ACC112 (cell line): ENCODE measurements around the gene SULT1A2.
"Not testable (repeated sequence)": the region's sequence is repeated elsewhere in the genome, so short reads cannot be mapped to it uniquely, and the experiment has no call there.

ENCODE experiments used
- H2AFZ ChIP-seq: fragments of 200-600 bp; sonication (generic); one replicate; pipeline ENCODE4 v1.6.0; 2017; ENCODE audit warnings: antibody characterized with exemption, low read length; ENCODE audit not compliant: unreplicated experiment
- H3K27ac ChIP-seq: fragments of 200-600 bp; sonication (generic); 2 replicates; pipeline ENCODE4 v1.5.1; 2014; ENCODE audit warnings: low read depth, mild to moderate bottlenecking, antibody characterized with exemption, low read length, moderate library complexity
- H3K27me3 ChIP-seq: fragments of 200-600 bp; sonication (generic); 2 replicates; pipeline ENCODE4 v1.6.1; 2014; ENCODE audit warnings: mild to moderate bottlenecking, antibody characterized with exemption, low read length, moderate library complexity, mixed read lengths; ENCODE audit not compliant: insufficient read depth
- H3K36me3 ChIP-seq: fragments of 200-600 bp; sonication (generic); 2 replicates; pipeline ENCODE4 v1.6.1; 2016; ENCODE audit warnings: mild to moderate bottlenecking, antibody characterized with exemption, low read length, moderate library complexity, mixed read lengths; ENCODE audit not compliant: insufficient read depth
- H3K4me1 ChIP-seq: fragments of 200-600 bp; sonication (generic); one replicate; pipeline ENCODE4 v1.6.1; 2016; ENCODE audit warnings: low read length, mixed read lengths; ENCODE audit not compliant: insufficient read depth, unreplicated experiment, control insufficient read depth
- H3K4me3 ChIP-seq: fragments of 200-600 bp; sonication (generic); 2 replicates; pipeline ENCODE4 v1.5.1; 2014; ENCODE audit warnings: mild to moderate bottlenecking, low read depth, low read length
- H3K79me2 ChIP-seq: fragments of 200-600 bp; sonication (generic); one replicate; pipeline ENCODE4 v1.6.0; 2016; ENCODE audit warnings: low read length; ENCODE audit not compliant: control insufficient read depth, unreplicated experiment, insufficient read depth

The SULT1A2 gene

GRCh38 chr16:28617874-28618273, 21.0 kb upstream of the SULT1A2 start:
- Histone ChIP-seq H3K27me3 (no peaks in the 10 kb centered on the region), H3K4me1 (no peaks in the 10 kb centered on the region), H2AFZ (no peak overlapping the region), H3K4me3 (no peak overlapping the region), H3K79me2 (no peaks in the 10 kb centered on the region), H3K27ac (no peak overlapping the region), H3K36me3 (no peaks in the 10 kb centered on the region)

GRCh38 chr16:28616636-28617035, 19.8 kb upstream of the SULT1A2 start:
- Histone ChIP-seq H3K36me3 (no peaks in the 10 kb centered on the region), H3K79me2 (no peaks in the 10 kb centered on the region), H2AFZ (no peak overlapping the region), H3K4me1 (no peaks in the 10 kb centered on the region), H3K4me3 (no peak overlapping the region), H3K27ac (no peak overlapping the region), H3K27me3 (no peaks in the 10 kb centered on the region)

GRCh38 chr16:28616224-28616577, 19.4 kb upstream of the SULT1A2 start:
- H3K36me3 ChIP-seq, H2AFZ ChIP-seq, H3K79me2 ChIP-seq, H3K27me3 ChIP-seq, H3K27ac ChIP-seq, H3K4me1 ChIP-seq, H3K4me3 ChIP-seq: not testable (repeated sequence)

GRCh38 chr16:28615486-28616223, 18.8 kb upstream of the SULT1A2 start:
- not testable (repeated sequence) for H2AFZ ChIP-seq, H3K27ac ChIP-seq, H3K79me2 ChIP-seq, H3K27me3 ChIP-seq, H3K4me1 ChIP-seq, H3K4me3 ChIP-seq, H3K36me3 ChIP-seq

GRCh38 chr16:28614561-28614960, 17.7 kb upstream of the SULT1A2 start:
- H2AFZ ChIP-seq, H3K4me1 ChIP-seq, H3K4me3 ChIP-seq, H3K27me3 ChIP-seq, H3K27ac ChIP-seq, H3K36me3 ChIP-seq, H3K79me2 ChIP-seq: not testable (repeated sequence)

- not testable (repeated sequence) for H2AFZ ChIP-seq, H3K4me3 ChIP-seq, H3K79me2 ChIP-seq, H3K36me3 ChIP-seq, H3K27me3 ChIP-seq, H3K4me1 ChIP-seq, H3K27ac ChIP-seq
Measured at GRCh38 chr16:28613912-28614311, 17.1 kb upstream of the SULT1A2 start.

- not testable (repeated sequence) for H3K4me1 ChIP-seq, H3K27ac ChIP-seq, H3K36me3 ChIP-seq, H2AFZ ChIP-seq, H3K79me2 ChIP-seq, H3K4me3 ChIP-seq, H3K27me3 ChIP-seq
Measured at GRCh38 chr16:28612359-28613280, 15.8 kb upstream of the SULT1A2 start.

- H3K36me3 ChIP-seq: no peaks in the 10 kb centered on the region
- H3K79me2 ChIP-seq: no peaks in the 10 kb centered on the region
- no peak overlapping the region for H2AFZ ChIP-seq
Measured at GRCh38 chr16:28610595-28611191, 13.8 kb upstream of the SULT1A2 start.

GRCh38 chr16:28609631-28610594, 13.1 kb upstream of the SULT1A2 start, which contains the start of gene SULT1A1:
SULT1A1 (minus strand) TSS chr16:28610044; CDS start chr16:28608855, 1,189 bp downstream.
- no peaks in the 10 kb centered on the region for H3K79me2 ChIP-seq
- H3K27ac ChIP-seq: no peak within 1 kb of the TSS
- no peaks in the 10 kb centered on the region for H3K36me3 ChIP-seq
- H3K4me1 ChIP-seq: no peaks in the 10 kb centered on the region
- no peaks in the 10 kb centered on the region for H3K27me3 ChIP-seq
- no peak within 1 kb of the TSS for H2AFZ ChIP-seq
- H3K4me3 ChIP-seq: peak within 1 kb of the TSS; percentile 63

More at GRCh38 chr16:28610595-28611191, 13.8 kb upstream of the SULT1A2 start:
- no peak overlapping the region for H3K4me3 ChIP-seq
- no peaks in the 10 kb centered on the region for H3K27me3 ChIP-seq
- no peak overlapping the region for H3K27ac ChIP-seq
- no peaks in the 10 kb centered on the region for H3K4me1 ChIP-seq
